HepG2 (cell line): ENCODE data around the gene IKZF2.

Source experiments
- GATAD1 ChIP-seq: IDR thresholded peaks from 2 replicates; pipeline ENCODE4 v1.6.1; 2016; ENCODE audit warnings: missing genetic modification reagents, missing compliant biosample characterization
- KDM1A ChIP-seq: IDR thresholded peaks from 2 replicates; pipeline ENCODE4 v1.6.1; 2016; ENCODE audit warnings: missing compliant biosample characterization
- ZNF337 ChIP-seq: sonication (generic); formaldehyde crosslinking; IDR thresholded peaks from 2 replicates; pipeline ENCODE4 v1.5.1; 2020; ENCODE audit warnings: missing genetic modification reagents, low read depth, mild to moderate bottlenecking, borderline replicate concordance
- ZNF773 ChIP-seq: sonication (generic); formaldehyde crosslinking; IDR thresholded peaks from 2 replicates; pipeline ENCODE4 v1.4.0; 2020; ENCODE audit warnings: missing genetic modification reagents, borderline replicate concordance
- TF ChIP-seq, protein P1 (sequence below): sonication (generic); formaldehyde crosslinking; IDR thresholded peaks from 2 replicates; pipeline ENCODE4 v1.5.0; 2020; ENCODE audit warnings: mild to moderate bottlenecking, missing genetic modification reagents, moderate library complexity

DNA sequence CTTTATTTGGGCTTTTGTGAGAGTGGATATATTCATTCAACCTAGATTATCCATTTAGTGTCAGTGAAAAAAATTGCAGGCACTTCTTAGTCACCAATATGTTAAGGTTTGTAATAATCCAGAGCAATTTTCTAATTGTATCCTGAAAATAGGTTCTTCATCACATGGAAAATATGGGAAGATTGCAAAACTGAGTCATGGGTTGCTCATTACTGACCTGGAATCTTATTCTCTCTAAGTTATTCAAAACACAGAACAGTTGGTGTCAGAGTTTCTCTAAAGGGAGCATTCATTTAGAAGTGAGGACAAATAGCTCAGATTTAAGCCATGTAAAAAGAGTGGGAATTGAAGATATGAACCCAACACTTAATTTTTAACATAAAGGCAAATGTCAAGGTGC is 181.3 kb downstream of the IKZF2 start:
- TF ChIP-seq ZNF337 (CRISPR knock-in tag) = no peak
- TF ChIP-seq, protein P1, sequence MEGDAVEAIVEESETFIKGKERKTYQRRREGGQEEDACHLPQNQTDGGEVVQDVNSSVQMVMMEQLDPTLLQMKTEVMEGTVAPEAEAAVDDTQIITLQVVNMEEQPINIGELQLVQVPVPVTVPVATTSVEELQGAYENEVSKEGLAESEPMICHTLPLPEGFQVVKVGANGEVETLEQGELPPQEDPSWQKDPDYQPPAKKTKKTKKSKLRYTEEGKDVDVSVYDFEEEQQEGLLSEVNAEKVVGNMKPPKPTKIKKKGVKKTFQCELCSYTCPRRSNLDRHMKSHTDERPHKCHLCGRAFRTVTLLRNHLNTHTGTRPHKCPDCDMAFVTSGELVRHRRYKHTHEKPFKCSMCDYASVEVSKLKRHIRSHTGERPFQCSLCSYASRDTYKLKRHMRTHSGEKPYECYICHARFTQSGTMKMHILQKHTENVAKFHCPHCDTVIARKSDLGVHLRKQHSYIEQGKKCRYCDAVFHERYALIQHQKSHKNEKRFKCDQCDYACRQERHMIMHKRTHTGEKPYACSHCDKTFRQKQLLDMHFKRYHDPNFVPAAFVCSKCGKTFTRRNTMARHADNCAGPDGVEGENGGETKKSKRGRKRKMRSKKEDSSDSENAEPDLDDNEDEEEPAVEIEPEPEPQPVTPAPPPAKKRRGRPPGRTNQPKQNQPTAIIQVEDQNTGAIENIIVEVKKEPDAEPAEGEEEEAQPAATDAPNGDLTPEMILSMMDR (CRISPR knock-in tag) = no peak
- no peak for TF ChIP-seq GATAD1 (CRISPR knock-in tag)
- no peak for TF ChIP-seq ZNF773
- no peak for TF ChIP-seq KDM1A
